Activated T-cell treated with anti-CD3 and anti-CD28 coated beads, Interleukin-2, amount 50 U/mL, for 1 hour (primary cell): ENCODE measurements around the gene CD320.
"Not testable (repeated sequence)": the region's sequence is repeated elsewhere in the genome, so short reads cannot be mapped to it uniquely, and the experiment has no call there.

Experiments
- DNase-seq: peaks from one replicate; pipeline ENCODE4 v3.0.0-alpha.2; 2020

The CD320 gene

GRCh38 chr19:8307965-8308866, at the start of gene CD320:
Gene CD320 (minus strand): TSS chr19:8308358. CDS start chr19:8308290, 68 bp downstream.
- DNase-seq: peak; percentile 88

GRCh38 chr19:8357007-8357521, 48.9 kb upstream of the CD320 start:
- DNase-seq: no peak

- DNase-seq: no peak
These were observed 47.7 kb upstream of the CD320 start for GRCh38 chr19:8355631-8356402.

GRCh38 chr19:8352845-8353244, 44.7 kb upstream of the CD320 start:
- DNase-seq: not testable (repeated sequence)

GRCh38 chr19:8352134-8352827, 44.1 kb upstream of the CD320 start:
- DNase-seq: no peak

- not testable (repeated sequence) for DNase-seq
These were observed 41.6 kb upstream of the CD320 start for GRCh38 chr19:8349629-8350372.

DNA sequence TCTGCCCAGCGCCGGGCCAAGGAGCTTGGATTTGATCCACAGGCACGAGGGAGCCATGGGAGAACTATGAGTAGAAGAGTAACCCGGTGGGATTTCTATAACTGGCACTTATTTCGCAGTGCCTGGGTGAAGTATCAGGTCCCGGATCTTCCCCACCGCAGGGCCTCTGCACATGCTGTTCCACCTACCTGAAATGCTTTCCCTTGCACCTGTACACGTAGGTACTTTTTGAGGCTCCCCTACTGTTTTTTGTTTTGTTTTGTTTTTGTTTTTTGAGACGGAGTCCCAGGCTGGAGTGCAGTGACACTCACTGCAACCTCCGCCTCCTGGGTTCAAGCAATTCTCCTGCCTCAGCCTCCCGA, 35.3 kb upstream of the CD320 start:
- no peak for DNase-seq

GRCh38 chr19:8342684-8343482, 34.7 kb upstream of the CD320 start, which contains the start of gene KANK3:
Gene KANK3 (minus strand): TSS chr19:8343262. CDS start chr19:8337828, 5,434 bp downstream.
- peak; percentile 91 for DNase-seq

DNA sequence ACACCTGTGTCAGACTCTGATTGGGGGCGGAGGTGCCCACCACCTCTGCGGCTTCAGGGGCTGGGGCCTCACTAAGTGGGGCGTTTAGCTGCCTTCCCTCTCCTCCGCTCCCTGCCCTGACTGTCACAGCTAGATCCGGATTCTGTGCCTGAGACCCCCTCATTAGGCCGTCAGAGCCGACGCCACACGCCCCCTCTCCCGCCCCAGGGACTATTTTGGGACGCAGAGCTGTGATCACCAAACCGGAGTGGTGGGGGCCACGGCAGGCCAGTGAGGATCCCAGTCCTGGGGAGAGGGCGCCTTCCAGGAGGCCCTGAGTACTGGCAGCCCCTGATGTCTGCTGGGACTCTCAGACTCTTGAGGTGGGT, 34.1 kb upstream of the CD320 start:
- no peak for DNase-seq

GRCh38 chr19:8341504-8341903, 33.3 kb upstream of the CD320 start:
- DNase-seq: not testable (repeated sequence)

DNA sequence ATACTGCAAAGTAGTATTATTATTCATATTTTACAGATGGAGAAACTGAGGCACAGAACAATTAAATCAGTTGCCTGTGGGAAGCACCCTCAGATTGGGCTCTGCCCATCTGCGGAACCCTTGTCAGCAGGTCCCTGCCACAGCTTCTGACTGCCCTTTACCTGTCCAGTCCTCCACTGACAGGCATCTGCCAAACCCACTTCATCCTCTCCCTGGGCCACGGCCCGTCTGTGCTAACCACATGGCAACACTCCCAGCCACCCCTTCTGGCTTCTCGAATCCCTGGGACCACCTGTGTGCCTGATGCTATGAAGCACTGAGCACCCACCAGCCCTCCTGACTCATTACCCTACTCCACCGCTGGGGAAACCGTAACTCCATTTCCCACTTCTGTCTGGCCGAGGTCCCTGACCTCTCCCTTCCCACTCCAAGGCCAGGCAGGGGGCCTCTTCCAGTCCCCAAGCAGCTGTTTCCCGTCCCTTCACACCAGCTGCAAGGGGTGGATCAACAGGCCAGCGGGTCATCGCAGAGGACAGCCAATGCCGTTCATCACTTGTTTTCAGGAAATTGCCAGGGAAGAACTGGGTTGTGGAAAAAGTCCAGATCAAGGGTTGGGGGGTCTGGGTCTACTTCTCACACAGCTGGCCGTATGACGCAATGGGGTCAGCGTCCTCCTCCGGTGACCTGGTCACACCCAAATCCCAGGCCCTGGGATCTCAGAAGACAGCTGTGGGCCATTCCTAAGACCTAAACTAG, 32.4 kb upstream of the CD320 start:
- no peak for DNase-seq

- no peak for DNase-seq
These were observed 30.7 kb upstream of the CD320 start for GRCh38 chr19:8338835-8339234.

DNA sequence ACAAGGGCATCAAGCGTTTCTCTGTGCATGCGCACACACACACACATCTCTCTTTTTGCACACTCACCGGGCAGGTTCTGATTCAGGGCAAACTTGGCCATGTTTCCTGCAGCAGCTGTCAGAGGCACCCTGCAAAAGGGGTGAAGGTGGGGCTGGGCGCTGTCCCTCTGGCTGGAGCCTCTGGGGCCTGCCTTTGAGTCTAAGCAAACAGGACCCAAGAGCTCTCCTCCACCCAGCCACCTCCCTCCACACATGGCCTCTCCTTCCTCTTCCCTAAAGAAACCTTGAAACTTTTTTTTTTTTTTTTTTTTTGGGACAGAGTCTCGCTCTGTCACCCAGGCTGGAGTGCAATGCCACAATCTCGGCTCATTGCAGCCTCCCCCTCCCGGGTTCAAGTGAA, 29.6 kb upstream of the CD320 start:
- no peak for DNase-seq

GRCh38 chr19:8336660-8337059, 28.5 kb upstream of the CD320 start:
- DNase-seq: no peak

DNA sequence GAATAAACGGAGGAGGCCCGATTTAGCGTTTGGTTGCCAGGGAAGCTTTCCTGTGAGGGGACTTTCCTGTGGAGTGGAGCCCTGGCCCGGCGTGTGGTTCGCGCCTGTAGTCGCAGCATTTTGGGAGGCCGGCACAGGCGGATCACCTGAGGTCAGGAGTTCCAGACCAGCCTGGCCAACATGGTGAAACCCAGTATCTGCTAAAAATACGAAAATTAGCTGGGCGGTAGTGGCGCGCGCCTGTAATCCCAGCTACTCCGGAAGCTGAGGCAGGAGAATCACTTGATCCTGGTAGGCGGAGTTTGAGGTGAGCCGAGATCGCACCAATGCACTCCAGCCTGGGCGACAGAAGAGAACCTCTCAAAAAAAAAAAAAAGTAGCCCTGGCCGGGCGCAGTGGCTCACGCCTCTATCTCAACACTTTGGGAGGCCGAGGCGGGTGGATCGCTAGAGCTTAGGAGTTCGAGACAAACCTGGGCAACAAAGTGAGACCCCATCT, 28.0 kb upstream of the CD320 start:
- no peak for DNase-seq

- peak; percentile 48 for DNase-seq
These were observed 27.3 kb upstream of the CD320 start for GRCh38 chr19:8335343-8336071.

GRCh38 chr19:8334458-8335342, 26.5 kb upstream of the CD320 start:
- DNase-seq: no peak

DNA sequence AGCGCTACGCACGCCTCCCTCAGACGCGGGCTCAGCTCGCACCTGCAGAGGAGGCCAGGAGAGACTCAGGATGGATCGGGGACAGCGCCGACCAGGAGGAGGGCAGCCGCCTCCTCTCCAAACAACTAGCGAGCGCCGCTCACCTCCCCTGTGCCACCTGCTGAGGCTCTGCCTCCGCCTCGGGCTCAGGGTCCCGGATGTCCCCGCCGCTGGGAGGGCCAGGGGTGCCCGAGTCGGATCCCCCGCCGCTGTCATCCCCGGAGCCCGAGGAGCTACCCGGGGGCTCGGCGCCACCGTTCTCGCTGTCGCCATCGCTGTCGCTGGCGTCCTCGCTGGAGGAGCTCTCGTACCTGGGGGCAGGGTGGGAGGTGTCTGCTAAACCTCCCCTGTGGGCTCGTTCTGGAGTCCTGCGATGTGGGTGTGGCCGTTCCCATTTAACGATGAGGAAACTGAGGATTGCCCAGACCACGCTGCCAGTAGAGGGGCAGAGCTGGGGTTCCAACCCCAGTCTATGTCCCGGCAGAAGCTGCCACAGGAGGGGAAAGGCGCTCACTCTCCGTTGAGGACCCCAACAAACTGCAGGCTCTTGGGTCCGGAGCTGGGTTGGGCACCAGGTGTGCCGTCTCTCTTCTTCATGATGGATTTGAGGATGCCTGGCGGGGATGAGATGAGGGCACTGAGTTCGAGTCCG, 25.8 kb upstream of the CD320 start:
- no peak for DNase-seq
